Stimulated activated CD4-positive, alpha-beta T cell treated with anti-CD3 and anti-CD28 coated beads, Interleukin-1b, Interleukin-23, amount 100 ng/mL, for 48 hours (primary cell): ENCODE results near the gene EVL.
"Not testable (repeated sequence)": the region's sequence is repeated elsewhere in the genome, so short reads cannot be mapped to it uniquely, and the experiment has no call there.

Experiments used
- DNase-seq: peaks from one replicate; pipeline ENCODE4 v3.0.0-alpha.2; 2020

The EVL gene

GRCh38 chr14:100176811-100177327 is 111.6 kb downstream of the EVL start:
- no peak for DNase-seq

- DNase-seq, result no peak
Measured at GRCh38 chr14:100178691-100179090, 113.5 kb downstream of the EVL start.

GRCh38 chr14:100180671-100181070 is 115.4 kb downstream of the EVL start:
- not testable (repeated sequence) for DNase-seq

- not testable (repeated sequence) for DNase-seq
Measured at GRCh38 chr14:100181876-100182551, 116.8 kb downstream of the EVL start.

- no peak for DNase-seq
Measured at GRCh38 chr14:100187247-100187833, 122.1 kb downstream of the EVL start.

- DNase-seq, result no peak
Measured at GRCh38 chr14:100188392-100189030, 123.3 kb downstream of the EVL start.

GRCh38 chr14:100190126-100190525 is 124.9 kb downstream of the EVL start:
- no peak for DNase-seq

GRCh38 chr14:100191584-100192249 is 126.5 kb downstream of the EVL start:
- no peak for DNase-seq

- no peak for DNase-seq
Measured at GRCh38 chr14:100192250-100192671, 127.0 kb downstream of the EVL start.

GRCh38 chr14:100192672-100193416 is 127.6 kb downstream of the EVL start:
- peak; percentile 100 for DNase-seq
